Measurements from ENCODE around the gene TLN1. TPM values are rescaled to one million over a fixed set of nuclear protein-coding genes. Genes with fewer than 3 reads are reported as not detected.

Gene TLN1
- total and polyA plus RNA-seq, 2 of the 8 experiments (the other 6 are each of a cell fraction or from before 2014, with no cell fraction given): 28.1 to 90.1 TPM

DNA sequence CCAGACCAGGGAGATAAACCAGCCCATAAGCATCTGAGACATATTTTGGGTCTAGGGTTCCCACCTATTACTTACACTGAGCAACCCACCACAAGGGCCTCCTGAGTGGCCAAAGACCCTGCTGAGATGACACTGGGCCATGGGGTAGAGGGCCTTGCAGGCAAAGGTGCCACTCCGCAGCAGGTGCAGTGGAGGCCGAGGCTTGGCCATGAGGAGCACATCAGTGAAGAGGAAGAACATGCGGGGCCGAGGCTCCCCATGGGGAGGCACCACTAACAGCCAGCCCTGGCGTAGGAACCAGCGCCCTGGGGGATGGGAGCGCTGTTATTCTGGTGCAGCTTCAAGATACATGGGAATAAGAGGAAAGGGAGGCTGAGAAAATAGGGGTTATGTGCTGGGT is 69.6 kb downstream of the TLN1 start (continued):
- no peak for TF ChIP-seq KDM1A (IDR thresholded peaks at IDR 0.05; ENCODE audit: borderline replicate concordance, low read length)
- TF ChIP-seq RNF2 (IDR thresholded peaks at IDR 0.05; ENCODE audit: borderline replicate concordance, low read depth, low read length, missing control alignments, poor library complexity, severe bottlenecking): no peak
- no peak for TF ChIP-seq RAD21 (IDR thresholded peaks at IDR 0.05 in 1 of 2, conservative IDR thresholded peaks at IDR 0.05 in 1 of 2; ENCODE audit: low read depth in 2 of 2, low read length in 2 of 2)
